ENCODE measurements around the gene EXOC6.

DNA sequence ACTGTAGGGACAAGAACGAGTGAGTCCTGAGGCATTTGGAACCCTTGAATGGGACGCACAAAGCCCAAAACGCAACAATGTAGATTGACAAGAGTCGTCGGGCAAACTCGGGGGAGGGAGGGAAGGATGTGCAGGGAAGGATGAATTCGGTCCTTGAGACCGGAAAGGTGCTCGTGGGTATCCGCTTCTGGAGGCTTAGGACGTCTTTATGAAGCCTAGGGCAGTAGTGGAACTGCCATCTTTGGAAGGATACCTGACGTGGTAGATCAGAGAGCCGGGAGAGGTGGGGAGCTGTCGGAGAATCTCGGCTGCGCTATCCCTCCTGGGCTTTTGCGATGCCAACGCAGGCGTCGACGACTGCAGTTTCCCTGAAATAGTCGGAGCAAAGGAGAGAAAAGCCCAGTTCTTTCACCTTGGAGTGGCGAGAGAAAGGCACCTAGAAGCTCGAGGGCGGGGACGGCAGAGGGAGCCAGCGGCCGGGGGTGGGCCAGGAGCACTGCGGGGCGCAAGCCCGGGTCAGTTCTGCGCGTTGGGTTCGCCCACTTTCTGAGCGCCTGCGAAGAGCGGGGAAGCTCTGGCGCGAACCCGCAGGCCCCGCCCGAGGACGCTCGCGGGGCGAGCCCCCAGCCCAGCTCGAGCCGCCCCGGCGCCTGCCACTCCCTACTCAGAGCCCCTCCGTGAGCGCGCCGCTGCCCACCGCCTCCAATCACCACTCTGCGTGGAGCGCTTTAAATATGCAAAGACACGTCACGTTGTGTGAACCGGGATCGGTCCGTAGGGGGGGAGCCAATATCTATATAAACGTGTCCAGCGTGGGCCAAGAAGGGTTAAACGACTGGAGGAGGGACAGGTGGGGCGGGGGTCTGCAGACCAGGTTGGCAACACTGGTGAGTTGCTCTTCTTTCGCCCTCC, 211.9 kb downstream of the EXOC6 start, which contains the start of gene CYP26C1:
- TF ChIP-seq, protein P1, sequence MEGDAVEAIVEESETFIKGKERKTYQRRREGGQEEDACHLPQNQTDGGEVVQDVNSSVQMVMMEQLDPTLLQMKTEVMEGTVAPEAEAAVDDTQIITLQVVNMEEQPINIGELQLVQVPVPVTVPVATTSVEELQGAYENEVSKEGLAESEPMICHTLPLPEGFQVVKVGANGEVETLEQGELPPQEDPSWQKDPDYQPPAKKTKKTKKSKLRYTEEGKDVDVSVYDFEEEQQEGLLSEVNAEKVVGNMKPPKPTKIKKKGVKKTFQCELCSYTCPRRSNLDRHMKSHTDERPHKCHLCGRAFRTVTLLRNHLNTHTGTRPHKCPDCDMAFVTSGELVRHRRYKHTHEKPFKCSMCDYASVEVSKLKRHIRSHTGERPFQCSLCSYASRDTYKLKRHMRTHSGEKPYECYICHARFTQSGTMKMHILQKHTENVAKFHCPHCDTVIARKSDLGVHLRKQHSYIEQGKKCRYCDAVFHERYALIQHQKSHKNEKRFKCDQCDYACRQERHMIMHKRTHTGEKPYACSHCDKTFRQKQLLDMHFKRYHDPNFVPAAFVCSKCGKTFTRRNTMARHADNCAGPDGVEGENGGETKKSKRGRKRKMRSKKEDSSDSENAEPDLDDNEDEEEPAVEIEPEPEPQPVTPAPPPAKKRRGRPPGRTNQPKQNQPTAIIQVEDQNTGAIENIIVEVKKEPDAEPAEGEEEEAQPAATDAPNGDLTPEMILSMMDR (IDR thresholded peaks at IDR 0.05), result no peak
- no peak for TF ChIP-seq POLR2A (IDR thresholded peaks at IDR 0.05)
